Activated B cell treated with CpG ODN at 0.5 μM for 24 hours (primary cell): ENCODE measurements around the gene RMI2. TPM values are rescaled to one million over a fixed set of nuclear protein-coding genes. Genes with fewer than 3 reads are reported as not detected.
A peak's percentile ranks its signal among the peaks of the same experiment; 100 is the strongest.

Experiments used
- ATAC-seq: fragments of 200-7000 bp; cut with Tn5 transposase; one replicate; pipeline ENCODE4 v1.10.0; 2021; ENCODE audit warnings: low read depth, mild to moderate bottlenecking, moderate library complexity
- CTCF ChIA-PET: fragments of 350-600 bp; sonication (Branson Sonifier 250); formaldehyde crosslinking; loops from one replicate; lab custom pipeline; 2021; ENCODE audit warnings: antibody characterized with exemption; lab: Charles Lee
- POLR2A ChIA-PET: fragments of 350-600 bp; sonication (Branson Sonifier 250); formaldehyde crosslinking; loops from one replicate; lab custom pipeline; 2021; ENCODE audit warnings: antibody characterized with exemption; lab: Charles Lee
- DNase-seq: peaks from one replicate; pipeline ENCODE4 v3.0.0; 2022
- H3K27ac Mint-ChIP-seq: one replicate; pipeline ENCODE4 v1.8.0; 2020; ENCODE audit warnings: mixed read lengths
- H3K27me3 Mint-ChIP-seq: one replicate; pipeline ENCODE4 v1.8.0; 2021; ENCODE audit warnings: mixed read lengths
- H3K36me3 Mint-ChIP-seq: one replicate; pipeline ENCODE4 v1.8.0; 2021; ENCODE audit warnings: low read depth, mixed read lengths
- H3K4me1 Mint-ChIP-seq: one replicate; pipeline ENCODE4 v1.8.0; 2021; ENCODE audit warnings: mixed read lengths
- H3K4me3 Mint-ChIP-seq: one replicate; pipeline ENCODE4 v1.8.0; 2020; ENCODE audit warnings: mild to moderate bottlenecking, mixed read lengths
- H3K9me3 Mint-ChIP-seq: one replicate; pipeline ENCODE4 v1.8.0; 2020; ENCODE audit warnings: mixed read lengths
- CTCF ChIP-seq: fragments of 200-600 bp; IDR thresholded peaks from one replicate; pipeline ENCODE4 v1.8.0; 2022; ENCODE audit warnings: antibody characterized with exemption, mild to moderate bottlenecking
- intact Hi-C: fragments of 100-400 bp; cut with micrococcal nuclease; formaldehyde crosslinking; loops from one replicate; pipeline ENCODE4 v1.15.1; 2024
- total RNA-seq: library from RNA; stranded (reverse); gene quantifications from 2 replicates; pipeline ENCODE4 v1.2.3, GENCODE V29; 2022

RMI2 gene
- total RNA-seq, 1 donor from 2014 or later = 8.1 TPM

- intact Hi-C loops = no loop called here
- no peak for TF ChIP-seq CTCF
- no peaks in the 10 kb centered on the region for H3K36me3 Mint-ChIP-seq
- H3K4me1 Mint-ChIP-seq = peaks cover 44% of the 10 kb centered on the region
- ChIA-PET CTCF (interaction anchor here (1.6 kb wide), 1 partner anchor 76 kb away, joined by 4 read pairs; the partner anchor contains the start of gene SOCS1), POLR2A (interaction anchor here (1.1 to 9.0 kb wide), 2 partner anchors 75 to 76 kb away, joined by 5 to 157 read pairs; partner anchors contain the start of gene SOCS1)
- H3K27me3 Mint-ChIP-seq = no peaks in the 10 kb centered on the region
- H3K27ac Mint-ChIP-seq = peak overlapping the region; percentile 24
- no peak for ATAC-seq
- no peak overlapping the region for H3K4me3 Mint-ChIP-seq
- no peak for DNase-seq
- no peaks in the 10 kb centered on the region for H3K9me3 Mint-ChIP-seq
Observed at GRCh38 chr16:11331967-11332366, 13.3 kb upstream of the RMI2 start.

- intact Hi-C loops = no loop called here
- Mint-ChIP-seq H3K27me3 (no peaks in the 10 kb centered on the region), H3K4me1 (peaks cover 37% of the 10 kb centered on the region), H3K36me3 (no peaks in the 10 kb centered on the region), H3K27ac (no peak overlapping the region), H3K9me3 (no peaks in the 10 kb centered on the region), H3K4me3 (no peak overlapping the region)
- POLR2A ChIA-PET = interaction anchor here (0.6 to 1.1 kb wide), 6 partner anchors 21 to 77 kb away, joined by 3 to 7 read pairs (median 4); partner anchors contain the start of gene SOCS1
- DNase-seq (no peak), ATAC-seq (no peak)
- no peak for TF ChIP-seq CTCF
- CTCF ChIA-PET = interaction anchor here (1.6 kb wide), 1 partner anchor 77 kb away, joined by 4 read pairs; the partner anchor contains the start of gene SOCS1
Observed at GRCh38 chr16:11333010-11333409, 12.2 kb upstream of the RMI2 start.

GRCh38 chr16:11333702-11334101, 11.6 kb upstream of the RMI2 start:
- H3K27me3 Mint-ChIP-seq = no peaks in the 10 kb centered on the region
- ChIA-PET POLR2A (interaction anchor here (0.7 to 1.7 kb wide), 5 partner anchors 20 to 78 kb away, joined by 3 to 7 read pairs (median 4); partner anchors contain the start of gene SOCS1), CTCF (interaction anchor here (1.3 kb wide), 1 partner anchor 78 kb away, joined by 3 read pairs; the partner anchor contains the start of gene SOCS1)
- intact Hi-C loops = no loop called here
- H3K9me3 Mint-ChIP-seq = no peaks in the 10 kb centered on the region
- DNase-seq (no peak), ATAC-seq (no peak)
- no peak overlapping the region for H3K27ac Mint-ChIP-seq
- TF ChIP-seq CTCF = no peak
- no peaks in the 10 kb centered on the region for H3K36me3 Mint-ChIP-seq
- H3K4me3 Mint-ChIP-seq = no peak overlapping the region
- peaks cover 30% of the 10 kb centered on the region for H3K4me1 Mint-ChIP-seq

GRCh38 chr16:11334831-11335404, 10.3 kb upstream of the RMI2 start:
- H3K27ac Mint-ChIP-seq = no peak overlapping the region
- CTCF ChIA-PET = interaction anchor here (1.3 kb wide), 1 partner anchor 79 kb away, joined by 3 read pairs; the partner anchor contains the start of gene SOCS1
- H3K4me3 Mint-ChIP-seq = no peak overlapping the region
- TF ChIP-seq CTCF = no peak
- no peaks in the 10 kb centered on the region for H3K36me3 Mint-ChIP-seq
- ATAC-seq (no peak), DNase-seq (no peak)
- no peaks in the 10 kb centered on the region for H3K9me3 Mint-ChIP-seq
- peaks cover 18% of the 10 kb centered on the region for H3K4me1 Mint-ChIP-seq
- POLR2A ChIA-PET = interaction anchor here (0.5 to 1.7 kb wide), 2 partner anchors 17 to 26 kb away, joined by 3 to 6 read pairs; no protein-coding TSS in a partner anchor
- intact Hi-C loops = no loop called here
- H3K27me3 Mint-ChIP-seq = no peaks in the 10 kb centered on the region

GRCh38 chr16:11339075-11339474, 6.2 kb upstream of the RMI2 start:
- Mint-ChIP-seq H3K9me3 (no peaks in the 10 kb centered on the region), H3K27me3 (no peaks in the 10 kb centered on the region), H3K4me1 (peaks cover 3% of the 10 kb centered on the region), H3K27ac (no peak overlapping the region), H3K36me3 (no peaks in the 10 kb centered on the region), H3K4me3 (no peak overlapping the region)
- POLR2A ChIA-PET = no interaction called here
- intact Hi-C loops = no loop called here
- CTCF ChIA-PET = no interaction called here
- ATAC-seq (no peak), DNase-seq (no peak)
- TF ChIP-seq CTCF = no peak
